Right lobe of liver (tissue), 4 donors: ENCODE results near the gene KCNQ1.

ENCODE experiments used
- CTCF ChIP-seq, 4 donors: fragments of 200-600 bp in 3 of 4; fragments of 450-650 bp in 1 of 4; IDR thresholded peaks; one replicate each; pipeline versions ENCODE4 v1.5.1 to v1.8.0; 2016 to 2022; ENCODE audit warnings: antibody characterized with exemption in 4 of 4, mild to moderate bottlenecking in 2 of 4
- POLR2A ChIP-seq: fragments of 450-650 bp; IDR thresholded peaks from one replicate; pipeline ENCODE4 v1.6.1; 2017; ENCODE audit warnings: antibody characterized with exemption, mild to moderate bottlenecking
- donor health status: DM: no; HTN: no; CAD: no.
- donor health status: DM: no; HTN: no; CAD: no.
- donor health status: DM: no; HTN: yes; CAD: no.

GRCh38 chr11:2839395-2839943, 394.7 kb downstream of the KCNQ1 start:
- no peak for TF ChIP-seq CTCF (IDR thresholded peaks at IDR 0.05)
- TF ChIP-seq POLR2A: no peak
